K562 (cell line): ENCODE results near the gene ITPKB. TPM values are rescaled to one million over a fixed set of nuclear protein-coding genes. Genes with fewer than 3 reads are reported as not detected.
A peak's percentile ranks its signal among the peaks of the same experiment; 100 is the strongest.

Experiments used
- ATAC-seq: fragments of 200-7000 bp; cut with Tn5 transposase; 3 replicates; pipeline ENCODE4 v1.9.1; 2020; ENCODE audit warnings: moderate library complexity
- BruUV-seq: library from RNA; stranded (reverse); fragments of 400-500 nt; replicated peaks from 2 replicates; lab custom pipeline; 2021; lab: Mats Ljungman, UMichigan
- CTCF ChIA-PET: fragments of 300-600 bp; formaldehyde crosslinking; extraction: SDS; loops from one replicate; lab custom pipeline; 2021; ENCODE audit warnings: low intra/inter-chr PET ratio; lab: Yijun Ruan, JAX
- POLR2A ChIA-PET: fragments of 300-600, 350-650 bp; sonication (Branson Sonifier 250); formaldehyde crosslinking; extraction: SDS; loops from one replicate; lab custom pipeline; 2021; ENCODE audit warnings: antibody characterized with exemption, inconsistent platforms; lab: Yijun Ruan, JAX
- DNase-seq, 4 experiments: peaks; one replicate each; pipeline versions ENCODE4 v3.0.0 to v3.0.0-alpha.2; 2011 to 2018; ENCODE audit warnings: low spot score in 3 of 4, mixed read lengths in 3 of 4; ENCODE audit errors: extremely low read depth in 1 of 4
- FAIRE-seq: peaks from 2 replicates; lab custom pipeline; 2011; peaks lifted over from hg19 to GRCh38; lab: Jason Lieb, UNC
- H2AFZ ChIP-seq: 2 replicates; pipeline ENCODE4 v1.6.0; 2011; ENCODE audit warnings: low read depth, low read length, control low read depth, inconsistent platforms
- H3K27ac ChIP-seq: fragments of 200-600 bp; 3 replicates; pipeline ENCODE4 v1.8.0; 2011; ENCODE audit warnings: low read depth, mild to moderate bottlenecking, control low read depth, inconsistent platforms, low read length, moderate library complexity, mixed read lengths; ENCODE audit errors: extremely low read depth
- H3K27me3 ChIP-seq, 2 experiments: fragments of 300-600 bp in 1 of 2; 2 replicates in 1 of 2; 3 replicates in 1 of 2; pipeline versions ENCODE4 v1.6.0 to v1.8.0; 2011; ENCODE audit warnings: inconsistent platforms in 2 of 2, low read length in 2 of 2, mild to moderate bottlenecking in 1 of 2, mixed read lengths in 1 of 2, moderate library complexity in 1 of 2; ENCODE audit not compliant: control insufficient read depth in 2 of 2, insufficient read depth in 2 of 2
- H3K36me3 ChIP-seq: fragments of 300-600 bp; 3 replicates; pipeline ENCODE4 v1.8.0; 2011; ENCODE audit warnings: mild to moderate bottlenecking, low read length, inconsistent platforms; ENCODE audit not compliant: control insufficient read depth, insufficient read depth
- H3K4me1 ChIP-seq, 2 experiments: fragments of 200-600 bp in 1 of 2; replicated peaks in 1 of 2; 2 replicates in 1 of 2; 3 replicates in 1 of 2; pipeline versions ENCODE4 v1.5.1 to v1.8.0; 2011; ENCODE audit warnings: inconsistent platforms in 2 of 2, low read length in 2 of 2, mild to moderate bottlenecking in 1 of 2, mixed read lengths in 1 of 2, moderate library complexity in 1 of 2; ENCODE audit not compliant: control insufficient read depth in 2 of 2, insufficient read depth in 2 of 2
- H3K4me2 ChIP-seq: 2 replicates; pipeline ENCODE4 v1.6.1; 2011; ENCODE audit warnings: low read length, control low read depth, inconsistent platforms, mixed read lengths; ENCODE audit not compliant: insufficient read depth
- H3K4me3 ChIP-seq: fragments of 200-600 bp; sonication (generic), shearing (Covaris generic); 2 replicates; pipeline ENCODE4 v1.5.1; 2016; ENCODE audit warnings: control low read depth, inconsistent platforms
- H3K79me2 ChIP-seq: fragments of 200-600 bp; 3 replicates; pipeline ENCODE4 v1.8.0; 2011; ENCODE audit warnings: low read length, inconsistent platforms; ENCODE audit not compliant: control insufficient read depth, insufficient read depth
- H3K9ac ChIP-seq, 2 experiments: 2 replicates each; pipeline versions ENCODE4 v1.6.0 to v1.6.1; 2011; ENCODE audit warnings: low read depth in 2 of 2, low read length in 2 of 2, control low read depth in 1 of 2, inconsistent platforms in 1 of 2, mild to moderate bottlenecking in 1 of 2, mixed read lengths in 1 of 2; ENCODE audit not compliant: insufficient read depth in 1 of 2
- H3K9me1 ChIP-seq: one replicate; pipeline ENCODE4 v1.6.0; 2011; ENCODE audit warnings: inconsistent platforms, mild to moderate bottlenecking, low read length, moderate library complexity; ENCODE audit not compliant: control insufficient read depth, insufficient read depth
- H3K9me3 ChIP-seq: replicated peaks from 2 replicates; pipeline ENCODE4 v1.5.1; 2011; ENCODE audit warnings: low read depth, low read length, inconsistent platforms; ENCODE audit not compliant: control insufficient read depth, insufficient read depth
- H4K20me1 ChIP-seq: replicated peaks from 2 replicates; pipeline ENCODE4 v1.6.1; 2011; ENCODE audit warnings: low read length, inconsistent platforms, mixed read lengths; ENCODE audit not compliant: control insufficient read depth, insufficient read depth
- C11orf30 ChIP-seq: fragments of 450-650 bp; IDR thresholded peaks from 2 replicates; pipeline ENCODE4 v1.6.1; 2016; ENCODE audit warnings: low read depth, mild to moderate bottlenecking
- MAFF ChIP-seq: IDR thresholded peaks from 2 replicates; pipeline ENCODE4 v1.6.1; 2012; ENCODE audit warnings: low read length, improper control_type of control experiment
- MAFG ChIP-seq: fragments of 450-650 bp; conservative IDR thresholded peaks from 2 replicates; pipeline ENCODE4 v1.6.1; 2016; ENCODE audit warnings: missing genetic modification characterization, missing compliant biosample characterization
- MAFK ChIP-seq: IDR thresholded peaks from 2 replicates; pipeline ENCODE4 v1.6.1; 2011; ENCODE audit warnings: low read length, improper control_type of control experiment
- NFYB ChIP-seq: IDR thresholded peaks from 2 replicates; pipeline ENCODE4 v1.6.1; 2011; ENCODE audit warnings: mild to moderate bottlenecking, moderate library complexity; ENCODE audit not compliant: insufficient read length; ENCODE audit errors: extremely low read depth
- RFX7 ChIP-seq: fragments of 250-450 bp; sonication (Bioruptor Pico); IDR thresholded peaks from 2 replicates; pipeline ENCODE4 v1.5.1; 2021; ENCODE audit warnings: mild to moderate bottlenecking
- ZNF316 ChIP-seq: fragments of 450-650 bp; IDR thresholded peaks from 2 replicates; pipeline ENCODE4 v1.6.1; 2016
- WGBS: fragments of 100-300 bp; shearing (Covaris generic); methylation state at CpG from one replicate; pipeline ENCODE4 v1.1.6; 2016; ENCODE audit warnings: low coverage, mixed read lengths; ENCODE audit not compliant: insufficient coverage; ENCODE audit errors: missing lambda C conversion rate; 5-methylcytosine and 5-hydroxymethylcytosine counted together
- in situ Hi-C: fragments of 300-500 bp; cut with MboI; formaldehyde crosslinking; loops from 4 replicates; pipeline ENCODE4 v1.15.0; 2018; ENCODE audit warnings: inconsistent platforms, mixed read lengths
- intact Hi-C: fragments of 100-400 bp; cut with micrococcal nuclease; formaldehyde crosslinking; loops from 2 replicates; pipeline ENCODE4 v1.14.2; 2022
- polyA plus RNA-seq, 8 experiments: library from polyadenylated mRNA; depleted of rRNA in 4 of 8; stranded (reverse) in 5 of 8; unstranded in 3 of 8; fragments of >200 nt; fragmentation: Nextera tagmentation in 2 of 8; fragmentation: Illumina TruSeq in 1 of 8; extraction: Ambion mirVana in 2 of 8; extraction: Trizol in 1 of 8; gene quantifications; 2 replicates each; pipeline versions ENCODE4 v1.2.1 to v1.2.3, GENCODE V29; 2011 to 2014; ENCODE audit warnings: inconsistent platforms in 1 of 8, missing spikeins in 1 of 8
- total RNA-seq, 7 experiments: library from RNA; depleted of rRNA in 6 of 7; stranded (reverse); fragments of >200 nt in 6 of 7; fragmentation: Illumina TruSeq in 2 of 7; extraction: Trizol in 2 of 7; gene quantifications; 2 replicates each; pipeline versions ENCODE4 v1.2.1 to v1.2.3, GENCODE V29; 2011 to 2021; ENCODE audit warnings: low replicate concordance in 1 of 7
- TF ChIP-seq, protein P1 (sequence below), 2 experiments: IDR thresholded peaks in 1 of 2; conservative IDR thresholded peaks in 1 of 2; 2 replicates each; pipeline ENCODE4 v1.6.1; 2016; ENCODE audit warnings: low read depth in 2 of 2, mild to moderate bottlenecking in 1 of 2, missing compliant biosample characterization in 1 of 2, missing genetic modification characterization in 1 of 2, moderate library complexity in 1 of 2
- TF ChIP-seq, protein P2 (sequence below): sonication (generic); formaldehyde crosslinking; IDR thresholded peaks from 2 replicates; pipeline ENCODE4 v1.8.0; 2022; ENCODE audit warnings: missing genetic modification reagents, mild to moderate bottlenecking, borderline replicate concordance

The ITPKB gene
- total and polyA plus RNA-seq, 9 of the 15 experiments (the other 6 are each of a cell fraction or from before 2014, with no cell fraction given) = 0.01 to 0.22 TPM; not detected in 7

- Histone ChIP-seq H3K9me3 (no peaks in the 10 kb centered on the region), H3K9me1 (no peaks in the 10 kb centered on the region), H2AFZ (no peak overlapping the region), H4K20me1 (no peaks in the 10 kb centered on the region), H3K4me1 (peaks cover 0 to 13% of the 10 kb centered on the region in 2 experiments; a peak in 3 of 5 replicates), H3K4me2 (no peak overlapping the region), H3K79me2 (no peaks in the 10 kb centered on the region), H3K27ac (no peak overlapping the region), H3K9ac (no peak overlapping the region), H3K4me3 (no peak overlapping the region), H3K27me3 (peaks cover 48 to 59% of the 10 kb centered on the region in 2 experiments), H3K36me3 (no peaks in the 10 kb centered on the region)
- no peak for FAIRE-seq
- POLR2A ChIA-PET = interaction anchor here (1.6 kb wide), 1 partner anchor 17 kb away, joined by 3 read pairs; no protein-coding TSS in a partner anchor
- intact Hi-C loops = no loop called here
- in situ Hi-C loops = no loop called here
- CTCF ChIA-PET = no interaction called here
- no peak for DNase-seq
- TF ChIP-seq MAFK (peak; percentile 77), C11orf30 (peak; percentile 82), NFYB (no peak), ZNF316 (peak; percentile 90), MAFG (tag) (peak; percentile 83), RFX7 (no peak), MAFF (peak; percentile 77)
- TF ChIP-seq, protein P1, sequence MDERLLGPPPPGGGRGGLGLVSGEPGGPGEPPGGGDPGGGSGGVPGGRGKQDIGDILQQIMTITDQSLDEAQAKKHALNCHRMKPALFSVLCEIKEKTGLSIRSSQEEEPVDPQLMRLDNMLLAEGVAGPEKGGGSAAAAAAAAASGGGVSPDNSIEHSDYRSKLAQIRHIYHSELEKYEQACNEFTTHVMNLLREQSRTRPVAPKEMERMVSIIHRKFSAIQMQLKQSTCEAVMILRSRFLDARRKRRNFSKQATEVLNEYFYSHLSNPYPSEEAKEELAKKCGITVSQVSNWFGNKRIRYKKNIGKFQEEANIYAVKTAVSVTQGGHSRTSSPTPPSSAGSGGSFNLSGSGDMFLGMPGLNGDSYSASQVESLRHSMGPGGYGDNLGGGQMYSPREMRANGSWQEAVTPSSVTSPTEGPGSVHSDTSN (CRISPR knock-in tag; IDR thresholded peaks at IDR 0.05; ENCODE audit: low read depth) = no peak
- TF ChIP-seq, protein P1 (tag; conservative IDR thresholded peaks at IDR 0.05; ENCODE audit: low read depth) = no peak
- TF ChIP-seq, protein P2, sequence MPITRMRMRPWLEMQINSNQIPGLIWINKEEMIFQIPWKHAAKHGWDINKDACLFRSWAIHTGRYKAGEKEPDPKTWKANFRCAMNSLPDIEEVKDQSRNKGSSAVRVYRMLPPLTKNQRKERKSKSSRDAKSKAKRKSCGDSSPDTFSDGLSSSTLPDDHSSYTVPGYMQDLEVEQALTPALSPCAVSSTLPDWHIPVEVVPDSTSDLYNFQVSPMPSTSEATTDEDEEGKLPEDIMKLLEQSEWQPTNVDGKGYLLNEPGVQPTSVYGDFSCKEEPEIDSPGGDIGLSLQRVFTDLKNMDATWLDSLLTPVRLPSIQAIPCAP = no peak
- BruUV-seq = no TSS peak
- no peak for ATAC-seq
- WGBS = 0% methylated on average over 6 of the region's 6 CpGs
Observed at GRCh38 chr1:226728448-226728847, 10.6 kb downstream of the ITPKB start.
